ENCODE data around the gene VPS26A. TPM values are rescaled to one million over a fixed set of nuclear protein-coding genes. Genes with fewer than 3 reads are reported as not detected.

Gene VPS26A
- total RNA-seq, 1 donor from 2014 or later: 51.1 TPM

DNA sequence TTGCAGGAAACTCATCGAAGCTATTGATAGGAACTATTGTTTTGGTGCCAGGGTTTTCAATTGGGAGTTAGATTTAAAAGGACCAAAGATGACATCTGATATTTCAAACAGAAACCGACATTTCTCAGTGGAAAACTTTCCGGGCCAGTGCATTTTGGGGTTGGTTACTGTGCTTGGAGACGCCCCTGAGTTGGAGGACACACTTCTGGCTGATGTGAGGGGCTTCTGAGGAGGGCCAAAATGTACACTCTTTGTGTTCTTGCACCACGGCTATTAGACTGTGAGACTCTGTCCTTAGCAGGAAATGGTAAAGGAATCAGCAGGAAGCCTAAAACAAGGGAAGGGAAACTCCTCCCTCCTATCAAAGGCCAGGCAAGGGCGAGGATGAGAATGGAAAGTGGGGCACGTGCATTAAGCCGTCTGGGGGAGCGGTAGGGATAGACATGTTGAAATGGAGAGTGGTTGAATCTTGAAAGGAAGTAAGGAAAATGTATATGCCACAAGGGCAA lies 37.9 kb upstream of the VPS26A start:
- H3K4me3 Mint-ChIP-seq (ENCODE audit: low read depth): no peak overlapping the region
- H3K4me1 Mint-ChIP-seq (ENCODE audit: low read depth): no peaks in the 10 kb centered on the region
- TF ChIP-seq, protein P1, sequence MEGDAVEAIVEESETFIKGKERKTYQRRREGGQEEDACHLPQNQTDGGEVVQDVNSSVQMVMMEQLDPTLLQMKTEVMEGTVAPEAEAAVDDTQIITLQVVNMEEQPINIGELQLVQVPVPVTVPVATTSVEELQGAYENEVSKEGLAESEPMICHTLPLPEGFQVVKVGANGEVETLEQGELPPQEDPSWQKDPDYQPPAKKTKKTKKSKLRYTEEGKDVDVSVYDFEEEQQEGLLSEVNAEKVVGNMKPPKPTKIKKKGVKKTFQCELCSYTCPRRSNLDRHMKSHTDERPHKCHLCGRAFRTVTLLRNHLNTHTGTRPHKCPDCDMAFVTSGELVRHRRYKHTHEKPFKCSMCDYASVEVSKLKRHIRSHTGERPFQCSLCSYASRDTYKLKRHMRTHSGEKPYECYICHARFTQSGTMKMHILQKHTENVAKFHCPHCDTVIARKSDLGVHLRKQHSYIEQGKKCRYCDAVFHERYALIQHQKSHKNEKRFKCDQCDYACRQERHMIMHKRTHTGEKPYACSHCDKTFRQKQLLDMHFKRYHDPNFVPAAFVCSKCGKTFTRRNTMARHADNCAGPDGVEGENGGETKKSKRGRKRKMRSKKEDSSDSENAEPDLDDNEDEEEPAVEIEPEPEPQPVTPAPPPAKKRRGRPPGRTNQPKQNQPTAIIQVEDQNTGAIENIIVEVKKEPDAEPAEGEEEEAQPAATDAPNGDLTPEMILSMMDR (IDR thresholded peaks at IDR 0.05; ENCODE audit: unreplicated experiment): no peak
- H3K9me3 Mint-ChIP-seq (ENCODE audit: low read depth): no peaks in the 10 kb centered on the region
- H3K27me3 Mint-ChIP-seq: peaks cover 30% of the 10 kb centered on the region
- no peak for DNase-seq (ENCODE audit: low spot score, unreplicated experiment)
- H3K27ac Mint-ChIP-seq: no peak overlapping the region
- no peaks in the 10 kb centered on the region for H3K36me3 Mint-ChIP-seq (ENCODE audit: insufficient read depth)

DNA sequence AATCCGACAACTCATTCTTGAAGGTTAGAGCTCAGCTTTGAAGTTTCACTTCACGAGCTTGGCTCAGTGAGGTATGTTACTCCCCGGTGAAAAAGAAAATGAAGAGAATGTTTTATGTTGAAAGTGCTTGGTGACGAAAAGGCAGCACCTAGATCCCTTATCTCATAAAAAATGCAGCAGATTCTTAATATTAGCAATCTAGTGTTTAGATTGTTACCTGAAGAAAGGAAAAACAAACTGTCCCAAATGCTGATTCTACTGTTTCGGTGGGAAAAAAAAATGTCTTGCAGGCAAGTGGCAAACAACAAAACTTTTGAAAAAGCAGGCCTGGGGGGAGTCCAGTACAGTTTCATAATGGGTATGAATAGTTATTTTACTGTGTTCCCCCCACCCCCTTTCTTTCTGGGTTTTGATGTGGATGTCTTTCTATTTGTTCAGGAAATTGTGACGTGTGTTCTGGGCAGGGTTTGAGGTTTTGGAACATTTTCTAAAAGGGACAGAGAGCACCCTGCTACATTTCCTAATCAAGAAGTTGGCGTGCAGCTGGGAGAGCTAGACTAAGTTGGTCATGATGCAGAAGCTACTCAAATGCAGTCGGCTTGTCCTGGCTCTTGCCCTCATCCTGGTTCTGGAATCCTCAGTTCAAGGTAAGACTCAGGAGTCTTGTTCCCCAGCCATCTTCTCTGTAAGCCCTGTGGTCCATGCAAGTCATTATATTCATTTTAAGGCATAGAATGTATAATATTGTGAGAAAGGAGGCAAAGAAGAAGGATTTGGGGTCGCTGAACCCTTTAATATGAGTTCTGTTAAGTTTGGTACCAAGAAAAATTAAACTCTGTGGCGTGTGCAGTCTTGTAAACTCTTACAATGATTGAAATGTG lies 36.1 kb upstream of the VPS26A start, which contains the start of gene SRGN:
Gene SRGN (plus strand): TSS at position 514 of the 881 bp plus-strand sequence. CDS start 55 bp downstream, at position 569.
- no peaks in the 10 kb centered on the region for H3K9me3 Mint-ChIP-seq (ENCODE audit: low read depth)
- no peak within 1 kb of the TSS for H3K4me3 Mint-ChIP-seq (ENCODE audit: low read depth)
- no peaks in the 10 kb centered on the region for H3K36me3 Mint-ChIP-seq (ENCODE audit: insufficient read depth)

DNA sequence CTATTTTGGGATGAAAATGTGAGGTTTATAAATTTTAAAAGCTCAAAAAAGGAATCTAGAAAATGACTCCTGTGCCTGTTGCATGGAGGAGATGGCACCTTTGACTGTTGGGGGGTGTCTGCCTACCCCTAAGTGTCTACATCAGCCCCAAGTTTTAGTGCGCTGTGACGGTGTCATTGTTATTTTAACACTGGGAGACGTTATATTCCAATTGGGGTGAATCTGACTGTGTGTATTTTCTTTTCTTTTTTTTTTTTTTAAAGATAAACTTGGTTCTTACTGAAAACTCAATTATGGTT lies 35.6 kb upstream of the VPS26A start:
- no peaks in the 10 kb centered on the region for H3K36me3 Mint-ChIP-seq (ENCODE audit: insufficient read depth)
- no peak overlapping the region for H3K4me3 Mint-ChIP-seq (ENCODE audit: low read depth)
- no peak overlapping the region for H3K27ac Mint-ChIP-seq
- peaks cover 30% of the 10 kb centered on the region for H3K27me3 Mint-ChIP-seq
- TF ChIP-seq, protein P1 (IDR thresholded peaks at IDR 0.05; ENCODE audit: unreplicated experiment): no peak
- no peak for DNase-seq (ENCODE audit: low spot score, unreplicated experiment)
- no peaks in the 10 kb centered on the region for H3K9me3 Mint-ChIP-seq (ENCODE audit: low read depth)
- H3K4me1 Mint-ChIP-seq (ENCODE audit: low read depth): no peaks in the 10 kb centered on the region

More for the DNA sequence above, 36.1 kb upstream of the VPS26A start, which contains the start of gene SRGN:
- Mint-ChIP-seq H3K27ac (no peak within 1 kb of the TSS), H3K27me3 (peaks cover 30% of the 10 kb centered on the region), H3K4me1 (ENCODE audit: low read depth) (no peaks in the 10 kb centered on the region)
- TF ChIP-seq, protein P1 (IDR thresholded peaks at IDR 0.05; ENCODE audit: unreplicated experiment): no peak
- no peak for DNase-seq (ENCODE audit: low spot score, unreplicated experiment)

DNA sequence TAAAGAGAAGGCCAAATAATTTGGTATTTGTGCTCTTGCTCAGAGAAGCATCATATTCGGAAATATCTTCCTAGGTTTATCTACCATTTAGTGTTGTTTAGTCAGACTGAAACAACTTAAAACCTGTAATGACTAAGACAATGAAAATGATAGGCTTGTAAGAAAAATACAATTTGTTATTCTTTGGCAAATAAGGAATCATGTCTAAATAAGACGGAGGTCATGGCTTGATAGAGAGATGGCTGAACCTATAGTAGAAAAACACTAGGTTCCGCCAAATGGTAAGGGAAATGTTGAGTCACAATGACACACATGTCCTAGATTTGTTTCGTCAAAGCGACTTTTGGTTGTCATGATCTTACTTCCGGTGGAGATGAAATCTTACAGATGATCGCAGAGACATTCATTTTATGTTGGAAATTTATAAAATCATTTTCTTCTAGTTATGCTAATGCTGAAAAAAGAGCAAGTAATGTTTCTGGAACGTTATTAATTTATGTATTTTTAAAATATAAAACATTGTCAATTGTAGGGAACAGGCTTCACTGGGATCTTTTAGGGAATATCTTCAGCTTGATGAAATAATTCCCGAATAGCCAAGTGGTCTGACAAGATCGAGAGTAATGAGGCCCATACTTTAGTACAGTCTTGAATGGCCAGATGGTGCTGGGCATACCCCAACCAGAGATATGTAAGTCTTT lies 35.0 kb upstream of the VPS26A start:
- H3K9me3 Mint-ChIP-seq (ENCODE audit: low read depth): no peaks in the 10 kb centered on the region
- no peaks in the 10 kb centered on the region for H3K36me3 Mint-ChIP-seq (ENCODE audit: insufficient read depth)
- H3K27ac Mint-ChIP-seq: no peak overlapping the region
- TF ChIP-seq, protein P1 (IDR thresholded peaks at IDR 0.05; ENCODE audit: unreplicated experiment): no peak
- DNase-seq (ENCODE audit: low spot score, unreplicated experiment): no peak
- no peaks in the 10 kb centered on the region for H3K4me1 Mint-ChIP-seq (ENCODE audit: low read depth)
- no peak overlapping the region for H3K4me3 Mint-ChIP-seq (ENCODE audit: low read depth)
- H3K27me3 Mint-ChIP-seq: peaks cover 30% of the 10 kb centered on the region
